Stomach (tissue), 4 donors: ENCODE results near the gene NKAIN4.

ENCODE experiments used
- CTCF ChIP-seq, 7 experiments: fragments of 450-650 bp in 4 of 7; fragments of 200-600 bp in 3 of 7; sonication (generic) in 3 of 7; IDR thresholded peaks; one replicate each; pipeline ENCODE4 v1.5.1; 2016 to 2019; ENCODE audit warnings: antibody characterized with exemption in 7 of 7, control low read depth in 2 of 7, mild to moderate bottlenecking in 1 of 7
- POLR2AphosphoS5 ChIP-seq, 3 donors: sonication (generic); formaldehyde crosslinking; IDR thresholded peaks; one replicate each; pipeline ENCODE4 v1.6.1; 2016; ENCODE audit warnings: antibody characterized with exemption in 3 of 3

- TF ChIP-seq CTCF (IDR thresholded peaks at IDR 0.05) (no peak), POLR2AphosphoS5 (IDR thresholded peaks at IDR 0.05) (no peak)
These were observed 43.7 kb upstream of the NKAIN4 start for GRCh38 chr20:63297796-63298572.
